Activated T-helper 1 cell treated with anti-CD3 and anti-CD28 coated beads, Interleukin-12 subunit alpha, Interleukin-12 subunit beta, Interleukin-2, Interleukin-4 antibody, amounts not matched to agents 30 ng/mL and 10 ng/mL and 1 ng/mL, durations not matched to agents 14 hours and 24 hours and 36 hours (primary cell): ENCODE results near the gene FABP7. TPM values are rescaled to one million over a fixed set of nuclear protein-coding genes. Genes with fewer than 3 reads are reported as not detected.
"Not testable (repeated sequence)": the region's sequence is repeated elsewhere in the genome, so short reads cannot be mapped to it uniquely, and the experiment has no call there.

ENCODE experiments used
- DNase-seq: peaks from one replicate; pipeline ENCODE4 v3.0.0; 2021; ENCODE audit warnings: low spot score
- H3K27ac Mint-ChIP-seq: one replicate; pipeline ENCODE4 v1.8.0; 2021; ENCODE audit warnings: mild to moderate bottlenecking, mixed read lengths
- H3K27me3 Mint-ChIP-seq: one replicate; pipeline ENCODE4 v1.8.0; 2022; ENCODE audit warnings: mild to moderate bottlenecking, moderate library complexity, mixed read lengths; ENCODE audit not compliant: insufficient read depth
- H3K36me3 Mint-ChIP-seq: one replicate; pipeline ENCODE4 v1.8.0; 2021; ENCODE audit warnings: low read depth, mixed read lengths
- H3K4me1 Mint-ChIP-seq: one replicate; pipeline ENCODE4 v1.8.0; 2021; ENCODE audit warnings: low read depth, mixed read lengths
- H3K4me3 Mint-ChIP-seq: one replicate; pipeline ENCODE4 v1.8.0; 2021; ENCODE audit warnings: mild to moderate bottlenecking, moderate library complexity, mixed read lengths
- H3K9me3 Mint-ChIP-seq: one replicate; pipeline ENCODE4 v1.8.0; 2021; ENCODE audit warnings: mixed read lengths
- intact Hi-C: fragments of 100-400 bp; cut with micrococcal nuclease; formaldehyde crosslinking; loops from one replicate; pipeline ENCODE4 v1.15.1; 2024
- total RNA-seq: library from RNA; stranded (reverse); gene quantifications from 2 replicates; pipeline ENCODE4 v1.2.3, GENCODE V29; 2022

FABP7 gene
- not detected in 2 replicates for total RNA-seq

- Mint-ChIP-seq H3K4me1 (no peaks in the 10 kb centered on the region), H3K36me3 (no peaks in the 10 kb centered on the region), H3K9me3 (no peaks in the 10 kb centered on the region), H3K27me3 (peaks cover 35% of the 10 kb centered on the region), H3K27ac (no peak within 1 kb of the TSS), H3K4me3 (no peak within 1 kb of the TSS)
- no peak for DNase-seq
- intact Hi-C loops: no loop called here
Observed at GRCh38 chr6:122779667-122780066, at the start of gene FABP7. Gene FABP7 (plus strand): TSS chr6:122779716. CDS start chr6:122779795, 79 bp downstream.

GRCh38 chr6:122730334-122730733, 49.2 kb upstream of the FABP7 start:
- Mint-ChIP-seq H3K4me1 (no peaks in the 10 kb centered on the region), H3K9me3 (no peaks in the 10 kb centered on the region)

GRCh38 chr6:122730775-122731386, 48.6 kb upstream of the FABP7 start:
- Mint-ChIP-seq H3K4me1 (no peaks in the 10 kb centered on the region), H3K4me3 (no peak overlapping the region), H3K9me3 (no peaks in the 10 kb centered on the region), H3K27me3 (peaks cover 4% of the 10 kb centered on the region), H3K36me3 (no peaks in the 10 kb centered on the region), H3K27ac (no peak overlapping the region)
- intact Hi-C loops: loop anchor here (1.0 kb wide), 2 partner anchors 108 to 585 kb away; no protein-coding TSS in a partner anchor
- no peak for DNase-seq

More at GRCh38 chr6:122730334-122730733, 49.2 kb upstream of the FABP7 start:
- Mint-ChIP-seq H3K27ac (no peak overlapping the region), H3K36me3 (no peaks in the 10 kb centered on the region), H3K27me3 (peaks cover 4% of the 10 kb centered on the region), H3K4me3 (no peak overlapping the region)
- no peak for DNase-seq
- intact Hi-C loops: loop anchor here (1.0 kb wide), 1 partner anchor 109 kb away; no protein-coding TSS in a partner anchor

GRCh38 chr6:122733259-122733658, 46.3 kb upstream of the FABP7 start:
- Mint-ChIP-seq H3K36me3 (no peaks in the 10 kb centered on the region), H3K9me3 (no peaks in the 10 kb centered on the region), H3K27me3 (peaks cover 4% of the 10 kb centered on the region), H3K4me1 (no peaks in the 10 kb centered on the region), H3K27ac (no peak overlapping the region), H3K4me3 (no peak overlapping the region)
- no peak for DNase-seq
- intact Hi-C loops: no loop called here

GRCh38 chr6:122734529-122735395, 44.8 kb upstream of the FABP7 start:
- intact Hi-C loops: no loop called here
- H3K36me3 Mint-ChIP-seq: no peaks in the 10 kb centered on the region

GRCh38 chr6:122735582-122735981, 43.9 kb upstream of the FABP7 start:
- intact Hi-C loops: no loop called here
- no peak for DNase-seq
- H3K27me3 Mint-ChIP-seq: peaks cover 4% of the 10 kb centered on the region
- H3K9me3 Mint-ChIP-seq: no peaks in the 10 kb centered on the region
- no peaks in the 10 kb centered on the region for H3K4me1 Mint-ChIP-seq
- H3K36me3 Mint-ChIP-seq: no peaks in the 10 kb centered on the region
- H3K27ac Mint-ChIP-seq: no peak overlapping the region
- H3K4me3 Mint-ChIP-seq: no peak overlapping the region

More at GRCh38 chr6:122734529-122735395, 44.8 kb upstream of the FABP7 start:
- Mint-ChIP-seq H3K27me3 (peaks cover 4% of the 10 kb centered on the region), H3K4me3 (no peak overlapping the region), H3K4me1 (no peaks in the 10 kb centered on the region), H3K27ac (no peak overlapping the region), H3K9me3 (no peaks in the 10 kb centered on the region)
- no peak for DNase-seq

- no peak for DNase-seq
- Mint-ChIP-seq H3K27ac (no peak overlapping the region), H3K4me1 (no peaks in the 10 kb centered on the region), H3K4me3 (no peak overlapping the region), H3K9me3 (no peaks in the 10 kb centered on the region), H3K27me3 (peaks cover 4% of the 10 kb centered on the region), H3K36me3 (no peaks in the 10 kb centered on the region)
- intact Hi-C loops: no loop called here
Observed at GRCh38 chr6:122736163-122736562, 43.4 kb upstream of the FABP7 start.

- Mint-ChIP-seq H3K27ac (no peak overlapping the region), H3K36me3 (no peaks in the 10 kb centered on the region), H3K4me1 (no peaks in the 10 kb centered on the region), H3K9me3 (no peaks in the 10 kb centered on the region), H3K27me3 (peaks cover 4% of the 10 kb centered on the region), H3K4me3 (no peak overlapping the region)
- no peak for DNase-seq
- intact Hi-C loops: no loop called here
Observed at GRCh38 chr6:122736616-122737015, 42.9 kb upstream of the FABP7 start.

- intact Hi-C loops: no loop called here
- no peak overlapping the region for H3K27ac Mint-ChIP-seq
- H3K9me3 Mint-ChIP-seq: no peaks in the 10 kb centered on the region
- H3K36me3 Mint-ChIP-seq: no peaks in the 10 kb centered on the region
- peaks cover 2% of the 10 kb centered on the region for H3K27me3 Mint-ChIP-seq
- no peaks in the 10 kb centered on the region for H3K4me1 Mint-ChIP-seq
- no peak overlapping the region for H3K4me3 Mint-ChIP-seq
- DNase-seq: no peak
Observed at GRCh38 chr6:122740091-122740490, 39.4 kb upstream of the FABP7 start.

GRCh38 chr6:122740936-122741335, 38.6 kb upstream of the FABP7 start:
- no peaks in the 10 kb centered on the region for H3K9me3 Mint-ChIP-seq
- DNase-seq: no peak
- H3K27ac Mint-ChIP-seq: no peak overlapping the region
- no peak overlapping the region for H3K4me3 Mint-ChIP-seq
- no peaks in the 10 kb centered on the region for H3K4me1 Mint-ChIP-seq
- intact Hi-C loops: no loop called here
- no peaks in the 10 kb centered on the region for H3K27me3 Mint-ChIP-seq
- no peaks in the 10 kb centered on the region for H3K36me3 Mint-ChIP-seq

- not testable (repeated sequence) for H3K4me3 Mint-ChIP-seq, H3K27ac Mint-ChIP-seq, H3K27me3 Mint-ChIP-seq, DNase-seq, H3K36me3 Mint-ChIP-seq, H3K4me1 Mint-ChIP-seq, H3K9me3 Mint-ChIP-seq
- intact Hi-C loops: loop anchor here (1.0 kb wide), 1 partner anchor 95 kb away; no protein-coding TSS in a partner anchor
Observed at GRCh38 chr6:122744247-122744646, 35.3 kb upstream of the FABP7 start.

- H3K4me1 Mint-ChIP-seq, H3K9me3 Mint-ChIP-seq, H3K27me3 Mint-ChIP-seq, H3K27ac Mint-ChIP-seq, H3K4me3 Mint-ChIP-seq, H3K36me3 Mint-ChIP-seq, DNase-seq: not testable (repeated sequence)
- intact Hi-C loops: loop anchor here (1.0 kb wide), 1 partner anchor 94 kb away; no protein-coding TSS in a partner anchor
Observed at GRCh38 chr6:122744856-122745255, 34.7 kb upstream of the FABP7 start.

- H3K9me3 Mint-ChIP-seq: no peaks in the 10 kb centered on the region
- no peak overlapping the region for H3K27ac Mint-ChIP-seq
- H3K4me3 Mint-ChIP-seq: no peak overlapping the region
Observed at GRCh38 chr6:122746688-122747087, 32.8 kb upstream of the FABP7 start.

More at GRCh38 chr6:122746688-122747087, 32.8 kb upstream of the FABP7 start:
- no peaks in the 10 kb centered on the region for H3K27me3 Mint-ChIP-seq
- no peaks in the 10 kb centered on the region for H3K36me3 Mint-ChIP-seq
- H3K4me1 Mint-ChIP-seq: peaks cover 12% of the 10 kb centered on the region
- intact Hi-C loops: no loop called here
- DNase-seq: no peak
